ENCODE data around the gene ZNF75A.

ZNF75A gene

GRCh38 chr16:3289998-3290673 is 15.2 kb upstream of the ZNF75A start:
- no peak for DNase-seq (ENCODE audit: low read depth)

- DNase-seq (ENCODE audit: low read depth) = no peak
Measured at GRCh38 chr16:3292604-3293003, 12.7 kb upstream of the ZNF75A start.

- no peak for DNase-seq (ENCODE audit: low read depth)
Measured at GRCh38 chr16:3295209-3295608, 10.1 kb upstream of the ZNF75A start.

GRCh38 chr16:3295783-3296182 is 9.5 kb upstream of the ZNF75A start:
- DNase-seq (ENCODE audit: low read depth) = no peak

GRCh38 chr16:3304370-3304769 is 927 bp upstream of the ZNF75A start:
- no peak for DNase-seq (ENCODE audit: low read depth)

- DNase-seq (ENCODE audit: low read depth) = no peak
Measured at GRCh38 chr16:3306078-3306477, 781 bp downstream of the ZNF75A start.

- DNase-seq (ENCODE audit: low read depth) = no peak
Measured at GRCh38 chr16:3311496-3311895, 6.2 kb downstream of the ZNF75A start.

DNA sequence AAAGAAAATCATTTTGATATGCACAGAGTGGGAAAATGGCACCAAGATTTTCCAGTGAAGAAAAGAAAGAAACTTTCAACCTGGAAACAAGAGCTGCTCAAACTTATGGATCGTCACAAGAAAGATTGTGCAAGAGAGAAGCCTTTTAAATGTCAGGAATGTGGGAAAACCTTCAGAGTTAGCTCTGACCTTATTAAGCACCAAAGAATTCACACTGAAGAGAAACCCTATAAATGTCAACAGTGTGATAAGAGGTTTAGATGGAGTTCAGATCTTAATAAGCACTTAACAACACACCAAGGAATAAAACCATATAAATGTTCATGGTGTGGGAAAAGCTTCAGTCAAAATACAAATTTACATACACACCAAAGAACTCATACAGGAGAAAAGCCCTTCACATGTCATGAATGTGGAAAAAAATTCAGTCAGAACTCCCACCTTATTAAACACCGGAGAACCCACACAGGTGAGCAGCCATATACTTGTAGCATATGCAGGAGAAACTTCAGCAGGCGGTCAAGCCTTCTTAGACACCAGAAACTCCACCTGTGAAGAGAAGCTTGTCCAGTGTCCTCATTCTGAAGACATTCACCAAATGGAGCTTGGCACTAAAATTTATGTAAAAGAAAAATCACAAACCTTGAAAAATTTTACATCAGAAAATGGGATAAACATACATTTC is 12.2 kb downstream of the ZNF75A start:
- no peak for DNase-seq (ENCODE audit: low read depth)

- no peak for DNase-seq (ENCODE audit: low read depth)
Measured at GRCh38 chr16:3321816-3322215, 16.5 kb downstream of the ZNF75A start.

DNA sequence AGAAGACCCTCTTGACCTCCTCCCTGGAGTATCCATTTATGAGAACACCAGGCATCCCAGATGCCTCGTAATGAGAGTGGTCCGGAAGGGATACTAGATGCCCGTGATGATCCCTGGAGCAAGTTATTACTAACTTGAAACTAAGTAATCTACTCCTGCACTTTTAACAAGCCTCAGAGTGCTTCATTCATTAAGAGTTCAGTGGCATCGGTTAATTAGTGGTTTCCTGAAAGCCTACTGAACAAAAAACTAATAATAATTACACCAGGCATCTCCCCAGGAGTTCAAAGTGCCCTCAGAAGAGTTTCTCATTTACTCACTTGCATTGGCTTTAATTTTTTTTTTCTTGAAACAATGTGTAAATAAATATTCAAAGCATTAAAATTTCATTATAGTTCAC is 22.2 kb downstream of the ZNF75A start:
- DNase-seq (ENCODE audit: low read depth) = no peak

DNA sequence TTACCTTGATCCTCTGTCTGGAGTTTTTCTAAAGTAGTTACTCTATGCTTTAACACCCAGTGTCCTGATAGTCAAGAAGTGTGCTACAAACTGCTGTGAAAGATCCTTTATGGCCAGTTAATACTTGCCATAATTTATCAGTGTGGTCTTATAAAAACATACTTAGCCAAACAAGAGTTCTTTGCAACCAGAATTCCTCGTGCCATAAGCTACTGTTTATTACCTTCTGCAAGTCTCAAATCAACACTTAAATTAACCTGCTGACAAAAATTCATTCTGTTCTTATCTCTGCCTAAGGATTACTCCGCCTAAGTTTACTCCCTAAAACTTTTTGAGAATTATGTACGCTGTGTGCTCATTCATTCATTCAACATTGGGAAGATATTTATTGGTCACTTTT is 22.8 kb downstream of the ZNF75A start:
- DNase-seq (ENCODE audit: low read depth) = no peak

DNA sequence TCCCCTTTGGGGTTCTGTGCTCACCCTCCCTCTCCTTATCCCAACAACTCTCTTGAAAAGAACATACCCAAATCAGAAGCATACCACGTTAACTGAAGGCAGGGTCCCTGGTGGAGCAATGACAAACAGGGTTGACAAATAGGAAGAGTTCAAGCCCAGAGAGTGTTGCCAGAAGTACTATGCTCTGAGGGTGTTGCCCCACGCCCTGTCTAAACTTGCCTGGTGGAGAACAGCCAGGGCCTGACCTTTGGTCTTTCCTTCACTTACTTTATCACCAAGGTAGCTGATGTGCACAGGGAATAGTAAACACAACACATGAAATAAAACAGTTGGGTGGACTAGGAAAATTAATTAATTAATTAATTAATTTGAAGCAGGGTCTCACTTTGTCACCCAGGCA is 23.3 kb downstream of the ZNF75A start:
- DNase-seq (ENCODE audit: low read depth) = no peak

- DNase-seq (ENCODE audit: low read depth) = no peak
Measured at GRCh38 chr16:3346041-3346440, 40.7 kb downstream of the ZNF75A start.

- no peak for DNase-seq (ENCODE audit: low read depth)
Measured at GRCh38 chr16:3347586-3347985, 42.3 kb downstream of the ZNF75A start.

GRCh38 chr16:3348547-3349167 is 43.4 kb downstream of the ZNF75A start:
- no peak for DNase-seq (ENCODE audit: low read depth)

GRCh38 chr16:3349175-3349574 is 43.9 kb downstream of the ZNF75A start:
- DNase-seq (ENCODE audit: low read depth) = no peak

DNA sequence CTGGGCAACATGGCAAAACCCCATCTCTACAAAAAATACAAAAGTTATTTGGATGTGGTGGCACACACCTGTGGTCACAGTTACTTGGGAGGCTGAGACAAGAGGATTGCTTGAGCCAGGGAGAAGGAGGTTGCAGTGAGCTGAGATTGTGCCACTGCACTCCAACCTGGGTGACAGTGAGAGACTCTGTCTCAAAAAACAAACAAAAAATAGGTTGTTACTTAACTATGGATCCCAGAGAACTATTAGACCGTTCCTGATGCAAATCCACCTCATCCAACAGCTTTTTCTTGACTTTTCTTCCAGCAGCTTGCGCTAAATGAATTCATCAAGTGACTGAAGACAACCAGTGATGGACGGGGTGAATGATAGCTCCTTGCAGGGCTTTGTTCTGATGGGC is 50.3 kb downstream of the ZNF75A start, which contains the start of gene OR2C1:
Gene OR2C1, plus strand, starts transcription at position 301 of the 400 bp plus-strand sequence. Its CDS starts 52 bp downstream, at position 353.
- no peak for DNase-seq (ENCODE audit: low read depth)

- DNase-seq (ENCODE audit: low read depth) = no peak
Measured at GRCh38 chr16:3356118-3356517, 50.8 kb downstream of the ZNF75A start.

- no peak for DNase-seq (ENCODE audit: low read depth)
Measured at GRCh38 chr16:3358871-3359270, 53.6 kb downstream of the ZNF75A start.

DNA sequence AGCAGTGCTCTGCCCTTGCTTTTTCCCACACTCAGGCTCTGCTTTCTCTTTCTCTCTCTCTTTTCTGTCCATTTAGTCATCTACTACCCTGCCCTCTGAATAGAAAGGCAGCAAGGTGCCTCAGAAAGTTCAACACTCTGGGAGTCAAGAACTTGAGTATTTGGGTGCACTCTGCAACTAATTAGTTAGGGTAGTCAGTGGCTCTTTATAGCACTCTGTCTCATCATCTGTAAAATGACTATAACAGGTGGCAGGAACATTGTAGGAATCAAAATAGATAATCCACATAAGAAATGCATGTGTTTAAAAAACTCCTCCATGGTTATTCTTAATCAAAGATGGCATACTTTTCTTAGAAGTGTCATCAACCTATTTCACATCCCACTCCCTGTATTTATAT is 57.6 kb downstream of the ZNF75A start:
- DNase-seq (ENCODE audit: low read depth) = no peak

DNA sequence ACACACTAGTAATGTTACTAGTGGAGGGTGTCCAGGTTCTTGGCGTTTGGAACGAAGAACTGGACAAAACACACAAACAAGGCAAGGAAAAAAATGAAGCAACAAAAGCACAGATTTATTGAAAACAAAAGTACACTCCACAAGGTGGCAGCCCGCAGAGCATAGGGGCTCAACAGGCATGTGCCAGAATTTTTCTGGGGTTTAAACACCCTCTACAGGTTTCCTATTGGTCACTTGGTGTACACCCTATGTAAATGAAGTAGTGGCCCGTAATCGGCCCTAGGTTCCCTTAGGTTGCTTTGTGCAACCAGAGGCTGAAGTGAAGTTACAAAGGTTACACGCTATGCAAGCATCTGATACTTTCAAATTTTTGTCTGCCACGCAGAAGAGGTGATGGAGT is 58.5 kb downstream of the ZNF75A start:
- DNase-seq (ENCODE audit: low read depth) = no peak

- peak; percentile 78 for DNase-seq (ENCODE audit: low read depth)
Measured at GRCh38 chr16:3364774-3365427, 59.6 kb downstream of the ZNF75A start.
